HUDEP-2 (cell line): ENCODE measurements around the gene RNF19B.
"Not testable (repeated sequence)": the region's sequence is repeated elsewhere in the genome, so short reads cannot be mapped to it uniquely, and the experiment has no call there.

ENCODE experiments used
- DNase-seq, 76 experiments: peaks; one replicate each; lab custom pipeline; 2025; ENCODE audit not compliant: unreplicated experiment in 76 of 76; lab: John Stamatoyannopoulos, UW

The RNF19B gene

GRCh38 chr1:32993324-32993636, 28.7 kb upstream of the RNF19B start:
- DNase-seq: not testable (repeated sequence)

GRCh38 chr1:32992489-32993323, 28.1 kb upstream of the RNF19B start:
- peak in 70 of 76 experiments; percentile 7 to 76 (median 52) for DNase-seq

- no peak for DNase-seq
Measured at GRCh38 chr1:32991819-32992488, 27.3 kb upstream of the RNF19B start.

- no peak for DNase-seq
Measured at GRCh38 chr1:32991386-32991785, 26.8 kb upstream of the RNF19B start.

GRCh38 chr1:32990887-32991286, 26.3 kb upstream of the RNF19B start:
- no peak for DNase-seq

GRCh38 chr1:32989160-32990050, 24.8 kb upstream of the RNF19B start:
- DNase-seq: peak in 51 of 76 experiments; percentile 8 to 65 (median 33)

GRCh38 chr1:32988665-32989064, 24.1 kb upstream of the RNF19B start:
- DNase-seq: no peak

GRCh38 chr1:32985226-32985625, 20.6 kb upstream of the RNF19B start:
- DNase-seq: no peak

GRCh38 chr1:32984455-32985171, 20.0 kb upstream of the RNF19B start:
- no peak for DNase-seq

- no peak for DNase-seq
Measured at GRCh38 chr1:32984090-32984454, 19.5 kb upstream of the RNF19B start.

GRCh38 chr1:32983020-32983419, 18.4 kb upstream of the RNF19B start:
- DNase-seq: no peak

GRCh38 chr1:32981003-32981901, 16.6 kb upstream of the RNF19B start:
- DNase-seq: peak in 11 of 76 experiments; percentile 8 to 50 (median 20)

GRCh38 chr1:32980080-32980479, 15.5 kb upstream of the RNF19B start:
- DNase-seq: no peak

GRCh38 chr1:32978854-32979253, 14.2 kb upstream of the RNF19B start:
- no peak for DNase-seq

- DNase-seq: no peak
Measured at GRCh38 chr1:32977546-32978087, 13.0 kb upstream of the RNF19B start.

GRCh38 chr1:32975055-32975454, 10.4 kb upstream of the RNF19B start:
- DNase-seq: not testable (repeated sequence)

- DNase-seq: not testable (repeated sequence)
Measured at GRCh38 chr1:32973458-32973857, 8.8 kb upstream of the RNF19B start.

GRCh38 chr1:32972814-32973428, 8.3 kb upstream of the RNF19B start:
- DNase-seq: no peak

- no peak for DNase-seq
Measured at GRCh38 chr1:32971576-32971975, 7.0 kb upstream of the RNF19B start.
